ENCODE results near the gene PIR. TPM values are rescaled to one million over a fixed set of nuclear protein-coding genes. Genes with fewer than 3 reads are reported as not detected.

Gene PIR
- total and polyA plus RNA-seq, 9 of the 15 experiments (the other 6 are each of a cell fraction or from before 2014, with no cell fraction given), result 7.5 to 29.8 (median 11.5) TPM

DNA sequence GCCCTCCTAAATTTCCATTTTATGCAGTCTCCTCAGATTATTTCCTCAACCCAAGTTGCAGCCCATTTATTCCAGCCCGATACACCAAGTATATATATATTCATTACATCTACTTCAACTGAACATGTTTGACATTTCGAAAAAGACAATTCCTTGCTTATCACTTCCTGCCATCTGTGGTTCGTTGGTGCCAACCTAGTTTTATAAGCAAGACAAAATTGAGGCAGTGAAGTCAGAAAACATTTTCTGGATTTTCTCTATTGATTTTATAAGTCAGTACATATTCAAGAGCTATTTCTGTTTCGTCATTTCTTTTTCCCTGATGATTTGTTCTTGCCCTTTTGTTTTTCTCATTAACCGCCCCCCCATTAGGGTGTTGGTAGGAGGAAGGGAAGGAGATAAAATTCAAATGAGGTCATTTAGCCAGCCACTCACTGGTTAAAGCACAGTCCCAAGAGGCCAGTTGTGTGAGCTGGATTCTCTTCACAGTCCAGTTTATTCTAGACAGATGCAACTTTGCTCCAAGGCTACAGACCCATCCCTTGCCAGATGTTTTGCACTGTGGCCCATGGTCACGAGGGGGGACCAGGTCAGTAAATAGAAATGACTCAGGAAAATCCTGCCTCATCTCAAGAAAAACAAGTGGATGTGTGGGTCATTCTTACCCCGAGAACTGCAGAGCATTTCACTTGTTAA is 88.6 kb downstream of the PIR start (continued):
- TF ChIP-seq ZNF609 (CRISPR knock-in tag; IDR thresholded peaks at IDR 0.05; ENCODE audit: borderline replicate concordance), result no peak

- Histone ChIP-seq H3K79me2 (ENCODE audit: control insufficient read depth, insufficient read depth, low read length) (no peaks in the 10 kb centered on the region), H3K4me2 (ENCODE audit: insufficient read depth, low read length) (no peak overlapping the region), H3K27ac (ENCODE audit: extremely low read depth, low read depth, low read length) (no peak overlapping the region), H3K9me3 (replicated peaks; ENCODE audit: control insufficient read depth, insufficient read depth, low read depth, low read length) (no peaks in the 10 kb centered on the region), H3K4me1 (replicated peaks in 1 of 2; ENCODE audit: control insufficient read depth in 2 of 2, insufficient read depth in 2 of 2, low read length in 2 of 2) (peaks cover 0 to 5% of the 10 kb centered on the region in 2 experiments; a peak in 3 of 5 replicates), H3K36me3 (ENCODE audit: control insufficient read depth, insufficient read depth, low read length) (no peaks in the 10 kb centered on the region), H2AFZ (ENCODE audit: low read depth, low read length) (no peak overlapping the region), H3K9ac (ENCODE audit: insufficient read depth in 1 of 2, low read depth in 2 of 2, low read length in 2 of 2) (no peak overlapping the region), H3K9me1 (ENCODE audit: control insufficient read depth, insufficient read depth, low read length) (no peaks in the 10 kb centered on the region), H4K20me1 (replicated peaks; ENCODE audit: control insufficient read depth, insufficient read depth, low read length) (no peaks in the 10 kb centered on the region), H3K4me3 (no peak overlapping the region), H3K27me3 (ENCODE audit: control insufficient read depth in 2 of 2, insufficient read depth in 2 of 2, low read length in 2 of 2) (no peaks in the 10 kb centered on the region)
- POLR2A ChIA-PET, result no interaction called here
- FAIRE-seq (no peak), ATAC-seq (no peak), DNase-seq (ENCODE audit: extremely low read depth in 1 of 4, low spot score in 3 of 4) (no peak)
- in situ Hi-C loops (cut with MboI) (no loop called here), intact Hi-C loops (cut with micrococcal nuclease) (no loop called here)
- no TSS peak for BruUV-seq (replicated peaks)
- CTCF ChIA-PET (ENCODE audit: low intra/inter-chr PET ratio), result no interaction called here
- 8% methylated on average over 2 of the region's 2 CpGs for WGBS (ENCODE audit: insufficient coverage, low coverage, missing lambda C conversion rate)
- TF ChIP-seq ASH1L (IDR thresholded peaks at IDR 0.05; ENCODE audit: borderline replicate concordance, low read depth, partially characterized antibody), result no peak
- no peak for TF ChIP-seq POLR2A (conservative IDR thresholded peaks at IDR 0.05)
- no peak for TF ChIP-seq HOMEZ (CRISPR knock-in tag; IDR thresholded peaks at IDR 0.05)
- TF ChIP-seq GABPB1 (CRISPR knock-in tag; IDR thresholded peaks at IDR 0.05), result no peak
- TF ChIP-seq YY1 (IDR thresholded peaks at IDR 0.05; ENCODE audit: borderline replicate concordance in 1 of 3, control insufficient read depth in 1 of 3, extremely low read depth in 1 of 3, insufficient read depth in 3 of 3, insufficient read length in 1 of 3, insufficient replicate concordance in 2 of 3, low read depth in 1 of 3, low read length in 2 of 3), result no peak
- no peak for TF ChIP-seq MCM3 (IDR thresholded peaks at IDR 0.05)
- no peak for TF ChIP-seq HDAC8 (tag; IDR thresholded peaks at IDR 0.05)
- no peak for TF ChIP-seq ZNF764 (CRISPR knock-in tag; IDR thresholded peaks at IDR 0.05; ENCODE audit: low read depth)
- TF ChIP-seq ZNF24 (IDR thresholded peaks at IDR 0.05), result no peak
- TF ChIP-seq, protein P1, sequence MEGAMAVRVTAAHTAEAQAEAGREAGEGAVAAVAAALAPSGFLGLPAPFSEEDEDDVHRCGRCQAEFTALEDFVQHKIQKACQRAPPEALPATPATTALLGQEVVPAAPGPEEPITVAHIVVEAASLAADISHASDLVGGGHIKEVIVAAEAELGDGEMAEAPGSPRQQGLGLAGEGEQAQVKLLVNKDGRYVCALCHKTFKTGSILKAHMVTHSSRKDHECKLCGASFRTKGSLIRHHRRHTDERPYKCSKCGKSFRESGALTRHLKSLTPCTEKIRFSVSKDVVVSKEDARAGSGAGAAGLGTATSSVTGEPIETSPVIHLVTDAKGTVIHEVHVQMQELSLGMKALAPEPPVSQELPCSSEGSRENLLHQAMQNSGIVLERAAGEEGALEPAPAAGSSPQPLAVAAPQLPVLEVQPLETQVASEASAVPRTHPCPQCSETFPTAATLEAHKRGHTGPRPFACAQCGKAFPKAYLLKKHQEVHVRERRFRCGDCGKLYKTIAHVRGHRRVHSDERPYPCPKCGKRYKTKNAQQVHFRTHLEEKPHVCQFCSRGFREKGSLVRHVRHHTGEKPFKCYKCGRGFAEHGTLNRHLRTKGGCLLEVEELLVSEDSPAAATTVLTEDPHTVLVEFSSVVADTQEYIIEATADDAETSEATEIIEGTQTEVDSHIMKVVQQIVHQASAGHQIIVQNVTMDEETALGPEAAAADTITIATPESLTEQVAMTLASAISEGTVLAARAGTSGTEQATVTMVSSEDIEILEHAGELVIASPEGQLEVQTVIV (CRISPR knock-in tag; IDR thresholded peaks at IDR 0.05; ENCODE audit: borderline replicate concordance), result no peak
Observed at GRCh38 chrX:15401378-15401777, 91.8 kb downstream of the PIR start.
